ENCODE data around the gene RALBP1. TPM values are rescaled to one million over a fixed set of nuclear protein-coding genes. Genes with fewer than 3 reads are reported as not detected.

Gene RALBP1
- total RNA-seq, 1 donor from 2014 or later, result 26.5 TPM

GRCh38 chr18:9542924-9543323 lies 67.6 kb downstream of the RALBP1 start:
- DNase-seq (ENCODE audit: low spot score in 2 of 2), result no peak
- FAIRE-seq, result no peak

- DNase-seq (ENCODE audit: low spot score in 2 of 2), result no peak
- FAIRE-seq, result no peak
Measured at GRCh38 chr18:9545029-9545428, 69.7 kb downstream of the RALBP1 start.

GRCh38 chr18:9546468-9546867 lies 71.2 kb downstream of the RALBP1 start:
- FAIRE-seq (no peak), DNase-seq (ENCODE audit: low spot score in 2 of 2) (no peak)

DNA sequence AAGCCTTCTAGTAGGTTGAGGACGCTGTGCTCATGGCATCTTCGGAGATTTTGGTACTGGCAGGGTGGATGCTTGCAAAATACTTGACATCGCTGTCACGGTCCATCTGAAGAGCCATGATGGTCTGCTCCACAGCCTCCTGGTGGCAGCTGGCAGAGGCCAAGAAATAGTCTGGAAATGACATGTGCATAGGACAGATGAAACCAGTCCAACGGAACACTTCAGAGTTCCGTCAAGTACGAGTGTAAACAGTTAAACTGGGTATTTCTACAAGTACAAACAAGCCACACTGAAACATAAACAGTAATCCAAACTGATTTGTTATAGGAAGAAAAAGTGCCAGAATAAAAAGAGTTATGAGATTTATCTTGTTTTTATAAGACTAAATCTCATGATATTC lies 72.5 kb downstream of the RALBP1 start:
- DNase-seq (ENCODE audit: low spot score in 2 of 2), result no peak
- no peak for FAIRE-seq

GRCh38 chr18:9549405-9549804 lies 74.1 kb downstream of the RALBP1 start:
- DNase-seq (ENCODE audit: low spot score in 2 of 2) (no peak), FAIRE-seq (no peak)

DNA sequence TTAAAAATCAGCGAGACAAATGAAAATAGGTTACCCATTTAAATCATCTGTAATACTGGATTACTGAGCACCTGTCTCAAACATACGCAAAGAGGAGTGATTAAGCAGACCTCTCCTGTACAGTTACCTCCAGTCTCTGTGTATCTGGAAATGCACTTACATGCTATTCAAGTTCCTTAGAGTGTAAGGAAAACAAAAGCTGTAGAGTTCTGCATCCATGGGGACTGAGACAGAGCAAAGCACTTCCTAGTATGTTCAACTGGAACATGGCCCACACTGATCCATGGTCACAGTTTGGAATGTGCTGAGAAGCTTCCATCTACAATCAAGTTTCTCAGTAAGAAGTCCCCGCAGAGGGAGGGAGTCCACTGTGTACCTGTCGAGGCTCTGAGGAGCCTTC lies 75.1 kb downstream of the RALBP1 start:
- DNase-seq (ENCODE audit: low spot score in 2 of 2) (no peak), FAIRE-seq (no peak)

GRCh38 chr18:9552191-9552590 lies 76.9 kb downstream of the RALBP1 start:
- no peak for FAIRE-seq
- no peak for DNase-seq (ENCODE audit: low spot score in 2 of 2)

- DNase-seq (ENCODE audit: low spot score in 2 of 2), result no peak
- no peak for FAIRE-seq
Measured at GRCh38 chr18:9552616-9553015, 77.3 kb downstream of the RALBP1 start.

DNA sequence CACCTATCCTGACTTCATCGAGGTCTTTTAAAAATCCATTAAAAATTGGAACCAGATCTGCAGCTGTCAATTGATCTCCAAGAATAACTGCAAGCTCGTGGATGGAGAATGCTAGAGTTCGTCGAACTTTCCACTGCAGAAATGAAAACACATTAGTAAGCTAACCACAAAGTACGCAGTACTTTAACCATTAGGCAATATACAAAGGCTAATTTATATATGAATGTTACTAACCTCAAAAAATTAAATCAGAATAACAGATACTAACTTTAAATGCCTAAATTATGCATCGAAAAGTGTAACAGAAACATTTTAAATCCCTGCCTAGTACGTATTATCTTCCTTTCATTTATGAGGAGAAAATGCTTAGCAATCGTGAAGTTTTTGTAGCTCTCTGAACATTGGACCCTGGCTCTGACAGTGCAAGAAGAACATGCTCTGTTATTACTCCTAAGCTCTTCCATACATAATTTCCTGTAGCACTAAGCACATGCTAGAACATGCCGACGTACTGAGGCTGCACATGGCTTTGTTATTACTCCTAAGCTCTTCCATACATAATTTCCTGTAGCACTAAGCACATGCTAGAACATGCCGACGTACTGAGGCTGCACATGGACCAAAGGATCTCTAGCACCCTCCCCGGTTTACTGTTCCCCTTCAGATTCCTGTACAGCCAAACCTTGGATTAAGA lies 82.1 kb downstream of the RALBP1 start:
- FAIRE-seq, result no peak
- DNase-seq (ENCODE audit: low spot score in 2 of 2), result no peak

- FAIRE-seq (no peak), DNase-seq (ENCODE audit: low spot score in 2 of 2) (no peak)
Measured at GRCh38 chr18:9558387-9559064, 83.2 kb downstream of the RALBP1 start.

DNA sequence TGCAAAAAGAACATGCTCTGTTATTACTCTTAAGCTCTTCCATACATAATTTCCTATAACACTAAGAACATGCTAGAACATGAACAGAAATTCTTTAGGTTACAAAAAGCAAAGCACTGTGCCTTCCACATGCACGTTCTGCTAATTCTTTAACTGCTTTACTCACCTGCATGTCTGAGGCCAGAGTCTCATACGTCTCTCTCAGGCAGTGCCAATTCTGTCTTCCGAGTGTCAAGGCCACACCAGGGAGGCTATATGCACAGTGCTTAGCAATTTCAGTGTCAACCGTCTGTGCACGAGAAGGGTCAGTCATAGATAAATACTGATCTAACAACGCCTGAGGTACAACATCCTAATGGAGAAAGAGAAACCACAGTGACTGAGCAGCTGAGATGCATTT lies 83.9 kb downstream of the RALBP1 start:
- FAIRE-seq (no peak), DNase-seq (ENCODE audit: low spot score in 2 of 2) (no peak)

- DNase-seq (ENCODE audit: low spot score in 2 of 2) (no peak), FAIRE-seq (no peak)
Measured at GRCh38 chr18:9561759-9562158, 86.4 kb downstream of the RALBP1 start.

- FAIRE-seq, result no peak
- DNase-seq (ENCODE audit: low spot score in 2 of 2), result no peak
Measured at GRCh38 chr18:9562584-9562983, 87.3 kb downstream of the RALBP1 start.

DNA sequence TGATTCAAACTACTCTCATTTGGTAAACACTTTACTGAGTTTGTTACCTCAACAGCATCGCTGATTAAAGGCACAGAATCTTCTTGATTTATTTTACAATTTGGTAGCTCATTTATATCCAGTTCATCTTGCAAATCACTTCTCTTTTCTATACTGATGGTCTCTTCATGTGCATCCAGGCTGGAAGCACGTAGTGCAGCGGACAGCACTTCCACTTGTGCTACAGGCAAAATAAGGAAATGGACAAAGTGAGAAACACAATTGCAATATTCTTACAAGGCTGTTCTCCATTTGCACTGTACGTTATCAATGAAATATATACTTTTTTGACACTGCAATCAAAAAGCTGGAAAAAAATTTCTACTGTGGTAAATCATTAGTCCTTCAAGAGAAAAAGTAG lies 88.0 kb downstream of the RALBP1 start:
- DNase-seq (ENCODE audit: low spot score in 2 of 2), result no peak
- no peak for FAIRE-seq

DNA sequence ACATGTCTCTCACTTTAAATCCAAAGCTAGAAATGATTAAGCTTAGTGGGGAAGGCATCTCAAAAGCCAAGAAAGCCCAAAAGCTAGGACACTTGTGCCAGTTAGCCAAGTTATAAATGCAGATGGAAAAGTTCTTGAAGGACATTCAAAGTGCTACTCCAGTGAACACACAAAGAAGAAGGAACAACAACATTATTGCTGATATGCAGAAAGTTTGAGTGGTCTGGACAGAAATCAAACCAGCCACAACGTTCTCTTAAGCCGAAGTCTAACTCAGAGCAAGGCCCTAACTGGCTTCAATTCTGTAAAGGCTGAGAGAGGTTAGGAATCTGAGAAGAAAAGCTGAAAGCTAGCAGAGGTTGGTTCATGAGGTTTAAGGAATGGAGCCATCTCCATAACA lies 90.1 kb downstream of the RALBP1 start:
- FAIRE-seq, result no peak
- DNase-seq (ENCODE audit: low spot score in 2 of 2), result no peak

DNA sequence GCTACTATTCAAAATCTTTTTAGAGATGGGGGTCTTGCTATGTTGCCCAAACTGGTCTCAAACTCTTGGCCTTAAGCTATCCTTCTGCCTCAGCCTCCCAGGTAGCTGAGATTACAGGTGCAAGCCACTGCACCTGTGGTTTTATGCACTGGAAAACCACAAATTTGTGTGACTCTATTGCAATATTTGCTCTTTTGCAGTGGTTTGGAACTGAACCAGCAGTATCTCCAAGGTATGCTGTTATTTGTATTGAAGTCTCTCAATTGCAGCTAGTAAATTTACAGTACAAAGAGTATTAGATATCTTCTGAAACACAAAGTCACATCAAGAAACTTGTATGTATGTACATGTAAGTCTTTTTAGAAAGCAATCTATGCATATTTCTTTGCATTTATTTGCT lies 92.9 kb downstream of the RALBP1 start:
- no peak for FAIRE-seq
- DNase-seq (ENCODE audit: low spot score in 2 of 2), result no peak

DNA sequence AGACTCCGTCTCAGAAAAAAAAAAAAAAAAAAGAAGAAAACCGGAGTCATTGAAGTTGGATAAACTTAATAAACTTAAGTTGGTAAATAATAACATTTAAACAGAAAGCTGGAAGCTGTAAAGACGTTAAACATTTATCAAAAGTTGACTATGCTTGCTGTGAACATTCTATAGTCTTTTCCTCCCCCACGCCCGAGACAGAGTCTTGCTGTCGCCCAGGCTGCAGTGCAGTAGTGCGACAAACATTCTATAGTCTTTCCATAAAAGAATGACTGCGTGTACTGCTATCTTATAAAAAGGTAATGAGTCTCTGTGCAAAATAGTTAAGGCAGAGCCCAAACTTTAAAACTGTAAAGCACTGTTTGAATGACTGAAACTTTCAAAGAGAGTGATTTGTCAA lies 93.9 kb downstream of the RALBP1 start:
- DNase-seq (ENCODE audit: low spot score in 2 of 2) (no peak), FAIRE-seq (no peak)

GRCh38 chr18:9570255-9570654 lies 94.9 kb downstream of the RALBP1 start:
- FAIRE-seq (no peak), DNase-seq (ENCODE audit: low spot score in 2 of 2) (no peak)

DNA sequence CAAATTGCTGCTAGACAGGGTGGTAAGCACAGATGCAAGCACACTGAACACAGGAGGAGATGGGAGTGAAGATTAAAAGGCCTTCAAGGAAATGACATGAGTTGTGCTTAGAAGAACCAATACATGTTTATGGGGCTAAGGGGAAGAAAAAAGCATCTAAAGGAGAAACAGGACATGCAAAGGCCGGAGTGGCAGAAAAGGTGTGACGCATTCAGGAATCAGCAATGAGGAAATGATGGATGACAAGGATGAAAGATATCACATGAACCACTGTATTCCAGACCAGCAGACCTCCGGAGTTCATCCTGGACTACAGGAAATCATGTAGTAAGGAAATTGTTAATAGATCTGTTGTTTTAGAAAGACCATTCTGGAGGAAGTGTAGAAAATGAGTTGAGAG lies 96.2 kb downstream of the RALBP1 start:
- DNase-seq (ENCODE audit: low spot score in 2 of 2) (no peak), FAIRE-seq (no peak)

GRCh38 chr18:9574473-9575115 lies 99.3 kb downstream of the RALBP1 start:
- FAIRE-seq (no peak), DNase-seq (ENCODE audit: low spot score in 2 of 2) (no peak)

- DNase-seq (ENCODE audit: low spot score in 2 of 2) (peak; percentile 13 to 52), FAIRE-seq (no peak)
Measured at GRCh38 chr18:9575558-9575957, 100.2 kb downstream of the RALBP1 start.

DNA sequence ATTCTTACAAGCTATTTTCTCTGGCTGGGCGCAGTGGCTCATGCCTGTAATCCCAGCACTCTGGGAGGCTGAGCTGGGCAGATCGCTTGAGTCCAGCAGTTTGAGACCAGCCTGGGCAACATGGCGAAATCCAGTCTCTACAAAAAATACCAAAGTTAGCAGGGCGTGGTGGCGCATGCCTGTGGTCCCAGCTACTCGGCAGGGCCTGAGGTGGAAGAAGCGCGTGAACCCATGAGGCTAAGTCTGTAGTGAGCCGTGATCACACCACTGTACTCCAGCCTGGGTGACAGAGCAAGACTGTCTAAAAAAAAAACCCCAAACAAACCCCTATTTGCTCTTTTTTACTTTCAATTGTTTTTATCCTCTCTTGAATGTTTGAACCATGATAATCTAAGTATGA lies 102.0 kb downstream of the RALBP1 start:
- no peak for FAIRE-seq
- DNase-seq (ENCODE audit: low spot score in 2 of 2), result no peak

All from frontal cortex (tissue), 4 donors.